Suprapubic skin (tissue), 4 donors: ENCODE data around the gene ARID1B. TPM values are rescaled to one million over a fixed set of nuclear protein-coding genes. Genes with fewer than 3 reads are reported as not detected.

Experiments used
- DNase-seq, 2 donors: peaks; one replicate each; pipeline ENCODE4 v3.0.0-alpha.2; 2019; ENCODE audit warnings: low spot score in 2 of 2
- H3K27ac ChIP-seq: fragments of 200-600 bp; sonication (generic); one replicate; pipeline ENCODE4 v1.5.1; 2019
- H3K27me3 ChIP-seq: fragments of 200-600 bp; sonication (generic); one replicate; pipeline ENCODE4 v1.5.1; 2019
- H3K36me3 ChIP-seq: fragments of 200-600 bp; sonication (generic); one replicate; pipeline ENCODE4 v1.5.1; 2019
- H3K4me1 ChIP-seq: fragments of 200-600 bp; sonication (generic); one replicate; pipeline ENCODE4 v1.5.1; 2019
- H3K4me3 ChIP-seq: fragments of 200-600 bp; sonication (generic); one replicate; pipeline ENCODE4 v1.5.1; 2019; ENCODE audit warnings: mild to moderate bottlenecking
- H3K9me3 ChIP-seq: fragments of 200-600 bp; sonication (generic); one replicate; pipeline ENCODE4 v1.5.1; 2019
- CTCF ChIP-seq, 2 donors: fragments of 200-600 bp in 1 of 2; fragments of 450-650 bp in 1 of 2; sonication (generic) in 1 of 2; IDR thresholded peaks; one replicate each; pipeline ENCODE4 v1.5.1; 2016 to 2019; ENCODE audit warnings: antibody characterized with exemption in 2 of 2, mild to moderate bottlenecking in 1 of 2, moderate library complexity in 1 of 2
- EP300 ChIP-seq: sonication (generic); formaldehyde crosslinking; IDR thresholded peaks from one replicate; pipeline ENCODE4 v1.6.1; 2017; ENCODE audit warnings: antibody characterized with exemption
- POLR2A ChIP-seq, 2 donors: fragments of 450-650 bp; IDR thresholded peaks; one replicate each; pipeline ENCODE4 v1.6.1; 2017; ENCODE audit warnings: antibody characterized with exemption in 2 of 2, mild to moderate bottlenecking in 2 of 2, moderate library complexity in 2 of 2
- POLR2AphosphoS5 ChIP-seq, 3 donors: sonication (generic); formaldehyde crosslinking; IDR thresholded peaks; one replicate each; pipeline ENCODE4 v1.6.1; 2017; ENCODE audit warnings: antibody characterized with exemption in 3 of 3
- WGBS: methylation state at CpG from one replicate; pipeline ENCODE4 v1.1.5; 2018; 5-methylcytosine and 5-hydroxymethylcytosine counted together
- total RNA-seq, 4 donors: library from RNA; depleted of rRNA; stranded (reverse); fragments of >200 nt; gene quantifications; one replicate each; pipeline ENCODE4 v1.1.0, GENCODE V29; 2016

ARID1B gene
- total RNA-seq, 4 donors from 2014 or later, result 102 to 233 (median 129) TPM

- Histone ChIP-seq H3K27ac (no peak overlapping the region), H3K4me3 (no peak overlapping the region), H3K4me1 (peaks cover 13% of the 10 kb centered on the region), H3K9me3 (no peaks in the 10 kb centered on the region), H3K27me3 (no peaks in the 10 kb centered on the region), H3K36me3 (peaks cover 38% of the 10 kb centered on the region)
- WGBS, result 93% methylated on average over 15 of the region's 15 CpGs
- TF ChIP-seq POLR2AphosphoS5 (IDR thresholded peaks at IDR 0.05) (no peak), POLR2A (IDR thresholded peaks at IDR 0.05) (no peak), CTCF (IDR thresholded peaks at IDR 0.05) (no peak), EP300 (no peak)
- no peak for DNase-seq
Observed at GRCh38 chr6:157139054-157139708, 362.0 kb downstream of the ARID1B start.

GRCh38 chr6:157143171-157143889 is 366.2 kb downstream of the ARID1B start:
- Histone ChIP-seq H3K4me3 (no peak overlapping the region), H3K27me3 (no peaks in the 10 kb centered on the region), H3K4me1 (peaks cover 35% of the 10 kb centered on the region), H3K36me3 (peaks cover 19% of the 10 kb centered on the region), H3K27ac (peak overlapping the region; percentile 7), H3K9me3 (no peaks in the 10 kb centered on the region)
- WGBS, result 43% methylated on average over 10 of the region's 10 CpGs
- DNase-seq, result no peak
- TF ChIP-seq POLR2AphosphoS5 (IDR thresholded peaks at IDR 0.05) (no peak), CTCF (IDR thresholded peaks at IDR 0.05) (no peak), POLR2A (IDR thresholded peaks at IDR 0.05) (no peak), EP300 (no peak)

GRCh38 chr6:157143890-157144798 is 367.0 kb downstream of the ARID1B start:
- peaks cover 43% of the 10 kb centered on the region for H3K4me1 ChIP-seq
- TF ChIP-seq POLR2AphosphoS5 (IDR thresholded peaks at IDR 0.05) (no peak), POLR2A (IDR thresholded peaks at IDR 0.05) (no peak), EP300 (no peak), CTCF (IDR thresholded peaks at IDR 0.05) (no peak)
- H3K36me3 ChIP-seq, result peaks cover 17% of the 10 kb centered on the region
- no peaks in the 10 kb centered on the region for H3K27me3 ChIP-seq
- H3K4me3 ChIP-seq, result no peak overlapping the region
- WGBS, result 50% methylated on average over 17 of the region's 17 CpGs
- no peak for DNase-seq
- H3K27ac ChIP-seq, result peak overlapping the region; percentile 44
- H3K9me3 ChIP-seq, result no peaks in the 10 kb centered on the region

GRCh38 chr6:157144859-157145568 is 367.8 kb downstream of the ARID1B start:
- H3K4me3 ChIP-seq, result no peak overlapping the region
- H3K9me3 ChIP-seq, result no peaks in the 10 kb centered on the region
- H3K4me1 ChIP-seq, result peaks cover 46% of the 10 kb centered on the region
- DNase-seq, result no peak
- peaks cover 13% of the 10 kb centered on the region for H3K36me3 ChIP-seq
- peak overlapping the region; percentile 44 for H3K27ac ChIP-seq
- no peaks in the 10 kb centered on the region for H3K27me3 ChIP-seq
- TF ChIP-seq POLR2AphosphoS5 (IDR thresholded peaks at IDR 0.05) (no peak), EP300 (no peak), CTCF (IDR thresholded peaks at IDR 0.05) (no peak), POLR2A (IDR thresholded peaks at IDR 0.05) (no peak)
- WGBS, result 51% methylated on average over 19 of the region's 19 CpGs
